Lung microvascular endothelial cell (primary cell): Measurements from ENCODE around the gene TAS2R8. TPM values are rescaled to one million over a fixed set of nuclear protein-coding genes. Genes with fewer than 3 reads are reported as not detected.
"Not testable (repeated sequence)": the region's sequence is repeated elsewhere in the genome, so short reads cannot be mapped to it uniquely, and the experiment has no call there.

ENCODE experiments used
- DNase-seq, 2 donors: peaks; one replicate each; pipeline versions ENCODE4 v3.0.0 to v3.0.0-alpha.2; 2010; ENCODE audit warnings: low read depth in 2 of 2
- total RNA-seq: library from RNA; depleted of rRNA; stranded (reverse); fragments of >200 nt; gene quantifications from 2 replicates; pipeline ENCODE4 v1.2.1, GENCODE V29; 2014

The TAS2R8 gene, protein sequence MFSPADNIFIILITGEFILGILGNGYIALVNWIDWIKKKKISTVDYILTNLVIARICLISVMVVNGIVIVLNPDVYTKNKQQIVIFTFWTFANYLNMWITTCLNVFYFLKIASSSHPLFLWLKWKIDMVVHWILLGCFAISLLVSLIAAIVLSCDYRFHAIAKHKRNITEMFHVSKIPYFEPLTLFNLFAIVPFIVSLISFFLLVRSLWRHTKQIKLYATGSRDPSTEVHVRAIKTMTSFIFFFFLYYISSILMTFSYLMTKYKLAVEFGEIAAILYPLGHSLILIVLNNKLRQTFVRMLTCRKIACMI
- not detected in 2 replicates for total RNA-seq

DNA sequence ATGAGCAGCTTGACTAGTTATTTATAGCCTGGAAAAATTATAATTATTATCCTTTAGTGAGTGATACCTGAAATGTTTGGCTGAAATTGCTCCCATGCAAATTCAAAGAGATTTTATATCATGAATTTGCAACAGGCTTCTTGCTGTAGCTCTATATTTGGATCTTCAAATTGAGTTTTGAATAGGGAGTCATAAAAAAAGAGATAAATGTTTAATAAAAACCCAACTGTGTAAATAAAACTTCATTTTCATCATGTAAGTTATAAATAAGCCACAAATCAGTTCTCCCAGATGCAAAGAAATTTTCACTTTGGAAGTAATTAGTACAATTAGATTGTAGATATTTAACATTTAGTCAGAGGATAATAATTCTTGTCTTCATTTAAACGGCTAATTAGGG is at the start of gene TAS2R8:
Gene TAS2R8, minus strand, starts transcription at position 101 of the 400 bp plus-strand sequence. CDS start 306 bp downstream, outside the sequence.
- no peak for DNase-seq

- DNase-seq: no peak
These were observed 48.7 kb upstream of the TAS2R8 start for GRCh38 chr12:10855807-10856206.

DNA sequence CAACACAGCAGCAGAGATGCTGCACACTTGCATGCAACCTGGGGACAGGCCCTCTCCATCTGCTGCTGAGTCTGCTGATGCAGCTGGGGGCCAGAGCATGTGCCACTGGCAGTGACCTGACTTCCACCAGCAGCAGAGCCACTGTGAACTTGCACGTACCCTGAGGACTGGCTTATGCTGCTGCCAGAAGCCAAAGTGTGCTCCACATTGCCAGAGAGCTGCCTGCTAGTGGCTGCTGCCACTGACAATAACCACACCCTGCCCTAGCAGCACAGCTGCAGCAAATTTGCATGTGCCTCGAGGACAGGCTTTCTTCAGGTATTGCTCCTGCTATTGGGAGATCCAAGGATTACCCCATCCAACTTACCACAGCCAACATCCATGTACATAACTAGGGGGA is 46.7 kb upstream of the TAS2R8 start:
- DNase-seq: no peak

GRCh38 chr12:10851243-10851858 is 44.3 kb upstream of the TAS2R8 start:
- no peak for DNase-seq

- DNase-seq: no peak
These were observed 42.4 kb upstream of the TAS2R8 start, which contains the start of gene PRR4 for GRCh38 chr12:10849425-10849878. PRR4 (minus strand) TSS chr12:10849475; CDS start chr12:10849437, 38 bp downstream.

DNA sequence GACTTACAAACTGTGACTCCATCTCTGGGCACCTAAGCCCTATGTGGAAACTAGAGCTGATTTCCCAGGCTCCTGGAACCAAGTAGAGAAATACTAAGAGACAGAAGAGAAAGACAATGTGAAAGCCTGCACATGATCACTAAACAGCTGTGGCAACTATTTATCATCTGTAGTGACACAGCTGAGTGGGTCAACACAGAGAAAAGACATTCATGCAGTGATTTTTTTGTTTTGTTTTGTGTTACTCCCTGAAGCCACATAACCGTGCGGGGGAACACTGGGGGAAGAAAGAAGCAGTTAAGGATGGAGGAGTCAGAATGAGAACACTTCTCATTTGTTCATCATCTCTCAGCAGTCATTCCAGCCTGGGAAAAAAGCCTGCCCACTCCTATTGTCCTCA is 40.7 kb upstream of the TAS2R8 start:
- DNase-seq: no peak

DNA sequence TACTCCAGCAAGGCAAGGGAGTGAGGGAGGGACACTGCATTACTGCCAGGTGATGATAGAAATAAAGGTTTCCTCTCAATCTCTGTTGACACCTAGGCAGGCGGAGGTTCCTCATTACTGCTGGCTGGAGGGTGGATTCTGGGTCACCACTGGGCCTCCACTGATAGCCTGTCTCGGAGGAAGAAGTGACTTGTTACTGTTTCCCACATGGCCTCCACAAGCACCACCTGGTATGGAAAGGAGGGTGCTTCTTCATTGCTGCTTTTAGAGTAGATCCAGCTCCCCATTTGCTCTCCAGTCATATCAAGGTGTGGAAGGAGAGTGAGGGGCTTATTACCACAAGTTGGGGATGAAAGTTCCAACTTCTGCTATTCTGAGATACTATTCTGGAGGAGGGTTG is 35.8 kb upstream of the TAS2R8 start:
- DNase-seq: no peak

DNA sequence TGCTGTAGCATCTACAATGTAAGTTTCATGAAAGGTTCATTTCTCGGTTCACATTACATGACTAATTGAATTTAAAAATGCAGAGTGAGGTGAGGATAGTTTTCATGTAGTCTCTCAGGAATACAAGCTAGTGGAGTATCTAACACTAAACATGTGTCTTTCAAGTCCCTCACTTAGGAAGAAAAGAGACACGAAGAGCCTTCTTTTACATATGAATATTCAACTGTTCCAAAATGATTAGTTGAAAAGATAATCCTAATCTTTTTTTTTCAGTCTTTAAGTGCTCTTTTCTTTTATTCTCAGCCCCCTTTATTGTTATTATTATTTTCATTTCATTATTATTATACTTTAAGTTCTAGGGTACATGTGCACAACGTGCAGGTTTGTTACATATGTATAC is 31.4 kb upstream of the TAS2R8 start:
- no peak for DNase-seq

DNA sequence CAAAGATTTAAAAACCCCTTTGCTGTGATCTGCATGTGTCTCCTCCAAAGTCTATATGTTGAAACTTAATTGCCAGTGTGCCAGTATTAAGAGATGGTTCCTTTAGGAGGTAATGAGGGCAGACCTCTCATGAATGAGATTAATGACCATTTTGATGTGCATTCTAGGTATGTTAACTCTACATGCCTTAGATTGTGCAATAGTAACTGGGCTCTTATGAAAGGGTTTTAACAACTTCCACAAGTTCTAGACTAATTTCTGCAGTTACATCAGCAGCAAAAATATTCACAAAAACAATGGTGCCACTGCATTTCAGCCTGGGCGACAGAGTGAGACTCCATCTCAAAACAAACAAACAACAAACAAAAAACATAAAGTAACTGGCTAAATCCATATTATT is 22.9 kb upstream of the TAS2R8 start:
- no peak for DNase-seq

GRCh38 chr12:10826258-10826657 is 19.2 kb upstream of the TAS2R8 start, which contains the start of gene TAS2R10:
TAS2R10 (minus strand) TSS chr12:10826358; CDS start chr12:10826269, 89 bp downstream.
- DNase-seq: no peak

DNA sequence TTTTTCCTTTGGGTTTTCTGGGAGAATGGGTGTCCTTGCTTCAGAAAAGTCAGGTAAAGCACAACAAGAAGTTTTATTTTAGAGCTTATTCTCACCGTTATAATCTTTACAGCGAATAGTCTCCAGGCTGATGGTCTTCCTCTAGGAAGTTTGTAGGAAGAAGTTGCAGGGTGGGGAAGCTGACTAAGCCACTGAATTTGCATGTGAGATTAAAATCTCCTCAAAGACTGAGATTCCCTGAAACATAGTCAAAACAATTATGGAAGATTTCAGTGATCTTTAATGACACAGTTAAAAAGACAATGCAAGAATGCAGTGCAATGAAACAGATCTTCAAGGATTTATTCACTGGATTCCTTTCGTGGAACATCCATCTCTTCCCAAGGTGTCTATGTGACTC is 17.9 kb upstream of the TAS2R8 start:
- DNase-seq: peak in 1 of 2 donors; percentile 13

DNA sequence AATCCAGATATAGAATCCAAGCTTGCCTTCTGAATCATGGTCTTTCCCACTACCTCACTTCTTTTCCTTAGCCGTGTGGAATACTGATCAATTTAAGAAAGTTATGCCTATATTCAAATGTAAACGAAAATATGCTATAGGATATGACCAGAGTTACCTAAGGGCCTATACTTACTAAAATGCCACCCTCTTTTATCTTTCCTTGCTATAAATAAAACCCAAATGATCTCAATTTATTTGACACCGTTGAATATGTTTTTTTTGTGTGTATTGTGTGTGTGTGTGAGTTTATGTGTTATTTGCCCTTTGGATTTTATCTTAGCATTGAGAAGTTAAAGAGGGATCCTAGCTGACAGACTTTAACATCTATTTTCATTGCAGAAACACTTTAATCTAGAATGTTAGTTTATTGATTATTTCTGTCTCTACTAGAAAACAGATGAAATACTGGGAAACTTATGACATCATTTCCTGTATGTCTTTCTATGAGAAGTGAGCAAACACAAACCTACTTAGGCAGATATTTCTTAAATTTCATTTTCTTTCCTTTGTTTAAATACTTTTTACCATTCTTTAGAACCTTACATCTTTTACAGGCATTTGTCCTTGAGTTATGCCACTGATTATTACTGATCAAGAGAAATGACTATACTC is 4.9 kb upstream of the TAS2R8 start:
- no peak for DNase-seq

DNA sequence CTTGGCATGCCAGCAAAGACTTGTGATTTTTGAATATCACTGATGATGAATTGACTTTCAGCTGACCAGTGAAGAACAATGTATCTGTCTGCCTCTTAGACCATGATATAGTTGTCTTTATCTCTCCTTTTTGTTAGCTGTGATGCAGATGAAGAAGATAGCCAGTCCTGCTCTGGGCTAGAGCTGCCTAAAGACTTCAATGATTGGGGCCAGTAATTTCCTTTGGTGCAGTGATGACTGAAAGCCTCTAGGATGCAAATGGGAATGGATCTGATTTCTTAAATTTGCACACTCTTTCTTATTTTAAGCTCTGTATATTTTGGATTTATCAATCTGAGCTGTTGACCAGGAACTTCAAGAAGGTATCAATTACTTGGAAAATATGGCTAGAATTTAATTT is 3.0 kb upstream of the TAS2R8 start, which contains the start of gene TAS2R9:
Gene TAS2R9, minus strand, starts transcription at position 101 of the 400 bp plus-strand sequence. Its CDS starts 93 bp downstream, at position 8.
- no peak for DNase-seq

- DNase-seq: no peak
These were observed 4.5 kb downstream of the TAS2R8 start, which contains the start of gene TAS2R7 for GRCh38 chr12:10802587-10802986. TAS2R7 (minus strand) TSS chr12:10802627; CDS start chr12:10802570, 57 bp downstream.

GRCh38 chr12:10801741-10802140 is 5.3 kb downstream of the TAS2R8 start:
- no peak for DNase-seq

DNA sequence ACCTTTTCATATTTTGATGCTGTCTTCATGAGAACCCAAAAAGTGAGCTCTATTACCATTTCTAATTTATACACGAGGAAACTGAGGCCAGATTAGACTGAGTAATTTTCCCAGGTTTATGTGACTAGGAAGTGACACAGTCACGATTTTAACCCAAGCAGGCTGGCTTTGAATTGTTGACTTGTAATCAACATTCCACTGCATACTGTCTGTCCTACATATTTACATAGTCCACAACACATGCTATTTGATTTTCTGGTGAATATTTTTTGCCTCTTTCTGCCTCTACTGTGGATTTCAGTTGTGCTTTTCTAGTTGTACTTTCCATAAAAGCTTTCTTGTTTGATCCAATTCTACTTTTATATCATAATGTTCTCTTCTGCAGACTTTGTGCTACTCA is 12.9 kb downstream of the TAS2R8 start:
- no peak for DNase-seq

GRCh38 chr12:10791769-10792168 is 15.3 kb downstream of the TAS2R8 start:
- not testable (repeated sequence) for DNase-seq

- DNase-seq: no peak
These were observed 23.8 kb downstream of the TAS2R8 start for GRCh38 chr12:10783252-10783651.

- no peak for DNase-seq
These were observed 28.0 kb downstream of the TAS2R8 start for GRCh38 chr12:10779103-10779502.

- DNase-seq: peak; percentile 63 to 71
These were observed 35.9 kb downstream of the TAS2R8 start for GRCh38 chr12:10771132-10771733.

- DNase-seq: no peak
These were observed 47.4 kb downstream of the TAS2R8 start for GRCh38 chr12:10759657-10760056.

DNA sequence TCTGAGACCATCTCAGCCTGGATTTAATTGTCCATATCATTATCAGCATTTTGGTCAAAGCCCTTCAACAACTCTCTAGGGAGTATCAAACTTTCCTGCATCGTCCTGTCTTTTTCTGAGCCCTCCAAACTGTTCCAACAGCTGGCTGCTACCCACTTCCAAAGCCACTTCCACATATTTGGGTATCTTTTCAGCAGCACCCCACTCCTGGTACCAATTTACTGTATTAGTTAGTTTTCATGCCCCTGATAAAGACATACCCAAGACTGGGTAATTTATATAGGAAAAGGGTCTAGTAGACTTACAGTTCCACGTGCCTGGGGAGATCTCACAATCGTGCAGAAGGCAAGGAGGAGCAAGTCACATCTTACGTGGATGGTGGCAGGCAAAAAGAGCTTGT is 50.9 kb downstream of the TAS2R8 start:
- DNase-seq: no peak
